ENCODE results near the gene EML4. TPM values are rescaled to one million over a fixed set of nuclear protein-coding genes. Genes with fewer than 3 reads are reported as not detected.

Gene EML4
- total and polyA plus RNA-seq, 10 of the 15 experiments (the other 5 are each of a cell fraction or from before 2014, with no cell fraction given), result 23.1 to 91.3 (median 77.4) TPM

GRCh38 chr2:42193722-42194187 is 24.6 kb downstream of the EML4 start:
- peaks cover 81% of the 10 kb centered on the region for H3K79me2 ChIP-seq (ENCODE audit: control insufficient read depth, insufficient read depth, low read length)
- ATAC-seq (peak; percentile 34), DNase-seq (ENCODE audit: low read depth, low spot score) (no peak), FAIRE-seq (no peak)
- H3K27ac ChIP-seq (ENCODE audit: control insufficient read depth, insufficient read depth), result no peak overlapping the region; the same call in 1 of the 2 replicates
- intact Hi-C loops (cut with micrococcal nuclease; ENCODE audit: unreplicated experiment), result no loop called here
- ChIA-PET RAD21 (ENCODE audit: unreplicated experiment) (interaction anchor here (1.4 to 3.5 kb wide), 5 partner anchors 11 to 96 kb away, joined by 4 to 64 read pairs (median 10); no protein-coding TSS in a partner anchor), SMC1A (ENCODE audit: uncharacterized antibody, unreplicated experiment) (interaction anchor here (0.6 to 4.3 kb wide), 10 partner anchors 11 to 407 kb away, joined by 3 to 95 read pairs (median 4); no protein-coding TSS in a partner anchor), POLR2A (interaction anchor here (0.6 to 0.9 kb wide), 2 partner anchors 66 to 85 kb away, joined by 3 to 4 read pairs; no protein-coding TSS in a partner anchor), CTCF (interaction anchor here (0.6 to 6.9 kb wide), 7 partner anchors 11 to 107 kb away, joined by 3 to 160 read pairs (median 4); no protein-coding TSS in a partner anchor)
- H3K4me3 ChIP-seq, result no peak overlapping the region
- H2AFZ ChIP-seq (ENCODE audit: control insufficient read depth, low read depth, low read length), result no peak overlapping the region
- H3K9ac ChIP-seq (ENCODE audit: control insufficient read depth, insufficient read depth, low read length), result no peak overlapping the region
- peaks cover 19% of the 10 kb centered on the region; the same call in 1 of the 2 replicates for H3K4me1 ChIP-seq (ENCODE audit: control insufficient read depth, insufficient read depth, low read length)
- no peaks in the 10 kb centered on the region; the same call in 1 of the 2 replicates for H4K20me1 ChIP-seq (ENCODE audit: control insufficient read depth, insufficient read depth)
- in situ Hi-C loops (cut with MboI), result no loop called here
- H3K9me3 ChIP-seq (replicated peaks; ENCODE audit: control insufficient read depth, insufficient read depth, low read length), result no peaks in the 10 kb centered on the region
- no peak overlapping the region for H3K4me2 ChIP-seq (ENCODE audit: control insufficient read depth, insufficient read depth)
- no peaks in the 10 kb centered on the region for H3K27me3 ChIP-seq (replicated peaks in 1 of 2; ENCODE audit: control insufficient read depth in 2 of 2, insufficient read depth in 2 of 2, low read length in 1 of 2)
- H3K36me3 ChIP-seq (ENCODE audit: control insufficient read depth in 2 of 2, insufficient read depth in 2 of 2, low read length in 1 of 2), result no peaks in the 10 kb centered on the region; a peak in 2 of 4 replicates
- TF ChIP-seq NRF1 (conservative IDR thresholded peaks at IDR 0.05; ENCODE audit: low read depth, low read length) (no peak), FOXK2 (IDR thresholded peaks at IDR 0.05) (no peak)
- BruUV-seq (replicated peaks), result no TSS peak

DNA sequence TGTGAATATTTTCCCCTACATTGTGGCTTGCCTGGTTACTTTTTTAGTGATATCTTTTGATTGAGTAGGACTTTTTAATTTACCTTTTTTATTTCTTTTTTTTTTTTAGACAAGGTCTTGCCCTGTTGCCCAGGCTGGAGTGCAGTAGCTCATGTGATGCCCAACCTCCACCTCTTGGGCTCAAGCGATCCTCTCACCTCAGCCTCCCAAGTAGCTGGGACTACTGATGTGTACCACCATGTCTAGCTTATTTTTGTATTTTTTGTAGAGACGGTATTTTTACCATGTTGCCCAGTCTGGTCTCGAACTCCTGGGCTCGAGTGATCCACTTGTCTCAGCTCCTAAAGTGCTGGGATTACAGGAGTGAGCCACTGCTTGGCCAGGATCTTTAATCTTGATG is 25.3 kb downstream of the EML4 start:
- ChIA-PET RAD21 (ENCODE audit: unreplicated experiment) (interaction anchor here (0.7 to 3.5 kb wide), 6 partner anchors 11 to 107 kb away, joined by 3 to 64 read pairs (median 8); no protein-coding TSS in a partner anchor), SMC1A (ENCODE audit: uncharacterized antibody, unreplicated experiment) (interaction anchor here (1.1 to 4.3 kb wide), 10 partner anchors 10 to 97 kb away, joined by 3 to 95 read pairs (median 8); no protein-coding TSS in a partner anchor), POLR2A (interaction anchor here (0.9 kb wide), 1 partner anchor 66 kb away, joined by 3 read pairs; no protein-coding TSS in a partner anchor), CTCF (interaction anchor here (0.6 to 6.9 kb wide), 10 partner anchors 12 to 325 kb away, joined by 3 to 160 read pairs (median 4); no protein-coding TSS in a partner anchor)
- 98% methylated on average over 4 of the region's 4 CpGs for WGBS (ENCODE audit: insufficient coverage, insufficient replicate concordance, low lambda C conversion rate, missing lambda C conversion rate)
- ATAC-seq, result no peak
- no TSS peak for BruUV-seq (replicated peaks)
- Histone ChIP-seq H2AFZ (ENCODE audit: control insufficient read depth, low read depth, low read length) (no peak overlapping the region), H3K27me3 (replicated peaks in 1 of 2; ENCODE audit: control insufficient read depth in 2 of 2, insufficient read depth in 2 of 2, low read length in 1 of 2) (no peaks in the 10 kb centered on the region), H3K4me1 (ENCODE audit: control insufficient read depth, insufficient read depth, low read length) (peaks cover 19% of the 10 kb centered on the region; the same call in 1 of the 2 replicates), H3K36me3 (ENCODE audit: control insufficient read depth in 2 of 2, insufficient read depth in 2 of 2, low read length in 1 of 2) (no peaks in the 10 kb centered on the region; a peak in 1 of 4 replicates), H3K27ac (ENCODE audit: control insufficient read depth, insufficient read depth) (no peak overlapping the region), H3K4me2 (ENCODE audit: control insufficient read depth, insufficient read depth) (no peak overlapping the region), H3K9me3 (replicated peaks; ENCODE audit: control insufficient read depth, insufficient read depth, low read length) (no peaks in the 10 kb centered on the region), H3K79me2 (ENCODE audit: control insufficient read depth, insufficient read depth, low read length) (peaks cover 78% of the 10 kb centered on the region), H3K9ac (ENCODE audit: control insufficient read depth, insufficient read depth, low read length) (no peak overlapping the region), H4K20me1 (ENCODE audit: control insufficient read depth, insufficient read depth) (no peaks in the 10 kb centered on the region), H3K4me3 (no peak overlapping the region)
- intact Hi-C loops (cut with micrococcal nuclease; ENCODE audit: unreplicated experiment) (no loop called here), in situ Hi-C loops (cut with MboI) (no loop called here)
- no peak for DNase-seq (ENCODE audit: low read depth, low spot score)
- no peak for FAIRE-seq
- TF ChIP-seq EED (IDR thresholded peaks at IDR 0.05; ENCODE audit: low read depth) (no peak), ATF7 (IDR thresholded peaks at IDR 0.05; ENCODE audit: low read depth) (no peak), ZBTB40 (IDR thresholded peaks at IDR 0.05; ENCODE audit: borderline replicate concordance) (no peak), CREM (IDR thresholded peaks at IDR 0.05; ENCODE audit: low read depth) (no peak), BACH1 (IDR thresholded peaks at IDR 0.05; ENCODE audit: borderline replicate concordance) (no peak), NFXL1 (IDR thresholded peaks at IDR 0.05; ENCODE audit: borderline replicate concordance) (no peak)
- TF ChIP-seq, protein P1, sequence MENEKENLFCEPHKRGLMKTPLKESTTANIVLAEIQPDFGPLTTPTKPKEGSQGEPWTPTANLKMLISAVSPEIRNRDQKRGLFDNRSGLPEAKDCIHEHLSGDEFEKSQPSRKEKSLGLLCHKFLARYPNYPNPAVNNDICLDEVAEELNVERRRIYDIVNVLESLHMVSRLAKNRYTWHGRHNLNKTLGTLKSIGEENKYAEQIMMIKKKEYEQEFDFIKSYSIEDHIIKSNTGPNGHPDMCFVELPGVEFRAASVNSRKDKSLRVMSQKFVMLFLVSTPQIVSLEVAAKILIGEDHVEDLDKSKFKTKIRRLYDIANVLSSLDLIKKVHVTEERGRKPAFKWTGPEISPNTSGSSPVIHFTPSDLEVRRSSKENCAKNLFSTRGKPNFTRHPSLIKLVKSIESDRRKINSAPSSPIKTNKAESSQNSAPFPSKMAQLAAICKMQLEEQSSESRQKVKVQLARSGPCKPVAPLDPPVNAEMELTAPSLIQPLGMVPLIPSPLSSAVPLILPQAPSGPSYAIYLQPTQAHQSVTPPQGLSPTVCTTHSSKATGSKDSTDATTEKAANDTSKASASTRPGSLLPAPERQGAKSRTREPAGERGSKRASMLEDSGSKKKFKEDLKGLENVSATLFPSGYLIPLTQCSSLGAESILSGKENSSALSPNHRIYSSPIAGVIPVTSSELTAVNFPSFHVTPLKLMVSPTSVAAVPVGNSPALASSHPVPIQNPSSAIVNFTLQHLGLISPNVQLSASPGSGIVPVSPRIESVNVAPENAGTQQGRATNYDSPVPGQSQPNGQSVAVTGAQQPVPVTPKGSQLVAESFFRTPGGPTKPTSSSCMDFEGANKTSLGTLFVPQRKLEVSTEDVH (IDR thresholded peaks at IDR 0.05; ENCODE audit: low read depth, partially characterized antibody), result no peak
